Sigmoid colon (tissue), 7 donors: Measurements from ENCODE around the gene SEPTIN8. TPM values are rescaled to one million over a fixed set of nuclear protein-coding genes. Genes with fewer than 3 reads are reported as not detected.

ENCODE experiments used
- DNase-seq: peaks from one replicate; pipeline ENCODE4 v3.0.0-alpha.2; 2019
- H3K27ac ChIP-seq, 4 donors: fragments of 200-600 bp; sonication (generic); one replicate each; pipeline ENCODE4 v1.5.1; 2016 to 2019; ENCODE audit warnings: mild to moderate bottlenecking in 1 of 4
- H3K27me3 ChIP-seq, 3 donors: fragments of 200-600 bp; sonication (generic); one replicate each; pipeline ENCODE4 v1.5.1; 2019; ENCODE audit warnings: mild to moderate bottlenecking in 1 of 3
- H3K36me3 ChIP-seq, 4 donors: fragments of 200-600 bp; sonication (generic); one replicate each; pipeline ENCODE4 v1.5.1; 2016 to 2019
- H3K4me1 ChIP-seq, 4 donors: fragments of 200-600 bp; sonication (generic); one replicate each; pipeline ENCODE4 v1.5.1; 2017 to 2019
- H3K4me3 ChIP-seq, 4 donors: fragments of 200-600 bp; sonication (generic); one replicate each; pipeline ENCODE4 v1.5.1; 2017 to 2019; ENCODE audit warnings: mild to moderate bottlenecking in 2 of 4, moderate library complexity in 1 of 4
- H3K9me3 ChIP-seq, 4 donors: fragments of 200-600 bp in 3 of 4; sonication (generic) in 3 of 4; one replicate each; pipeline versions ENCODE4 v1.5.1 to v1.6.1; 2013 to 2019
- CTCF ChIP-seq, 4 experiments: fragments of 450-650 bp in 3 of 4; fragments of 200-600 bp in 1 of 4; IDR thresholded peaks; one replicate each; pipeline ENCODE4 v1.5.1; 2016 to 2019; ENCODE audit warnings: antibody characterized with exemption in 4 of 4, mild to moderate bottlenecking in 3 of 4, moderate library complexity in 2 of 4
- EP300 ChIP-seq, 4 donors: sonication (generic); formaldehyde crosslinking; IDR thresholded peaks; one replicate each; pipeline ENCODE4 v1.6.1; 2017; ENCODE audit warnings: antibody characterized with exemption in 4 of 4
- POLR2A ChIP-seq, 2 donors: fragments of 450-650 bp; IDR thresholded peaks; one replicate each; pipeline ENCODE4 v1.6.1; 2016; ENCODE audit warnings: antibody characterized with exemption in 2 of 2, mild to moderate bottlenecking in 2 of 2, moderate library complexity in 2 of 2
- POLR2AphosphoS5 ChIP-seq, 4 donors: sonication (generic); formaldehyde crosslinking; IDR thresholded peaks; one replicate each; pipeline ENCODE4 v1.6.1; 2017; ENCODE audit warnings: antibody characterized with exemption in 4 of 4
- WGBS, 2 donors: extraction: QIAGEN DNeasy Blood & Tissue Kit; methylation state at CpG; one replicate each; pipeline ENCODE4 v1.1.7; 2013; 5-methylcytosine and 5-hydroxymethylcytosine counted together
- intact Hi-C: fragments of 100-400 bp; cut with DNase I; formaldehyde crosslinking; loops from one replicate; pipeline ENCODE4 v1.15.1; 2023
- polyA plus RNA-seq, 3 donors: library from polyadenylated mRNA; stranded (reverse); fragments of 200-250 nt; gene quantifications; one replicate each; pipeline ENCODE4 v1.2.3, GENCODE V29; 2013
- total RNA-seq, 4 donors: library from RNA; depleted of rRNA; stranded (reverse); fragments of >200 nt; gene quantifications; one replicate each; pipeline ENCODE4 v1.1.0, GENCODE V29; 2016
- donor health status: healthy with polysubstance abuse.
- donor health status: Bipolar disorder and iron deficiency.
- donor health status: healthy.

The SEPTIN8 gene
- total and polyA plus RNA-seq, 7 donors = 19.2 to 38.0 (median 30.7) TPM

- Histone ChIP-seq H3K27ac (no peak overlapping the region), H3K9me3 (no peaks in the 10 kb centered on the region), H3K4me1 (no peaks in the 10 kb centered on the region), H3K36me3 (peaks cover 0 to 46% (median 14%) of the 10 kb centered on the region in 4 donors), H3K27me3 (no peaks in the 10 kb centered on the region), H3K4me3 (no peak overlapping the region)
- TF ChIP-seq POLR2AphosphoS5 (IDR thresholded peaks at IDR 0.05) = no peak
- DNase-seq = no peak
- 93 to 96% methylated on average over 5 of the region's 5 CpGs for WGBS, 2 donors
- intact Hi-C loops = no loop called here
Measured at GRCh38 chr5:132756542-132756941, 20.5 kb downstream of the SEPTIN8 start.

- Histone ChIP-seq H3K27ac (no peak overlapping the region), H3K36me3 (peaks cover 0 to 30% (median 2%) of the 10 kb centered on the region in 4 donors), H3K4me3 (no peak overlapping the region), H3K27me3 (no peaks in the 10 kb centered on the region), H3K4me1 (no peaks in the 10 kb centered on the region), H3K9me3 (no peaks in the 10 kb centered on the region)
- intact Hi-C loops = no loop called here
- TF ChIP-seq POLR2A (IDR thresholded peaks at IDR 0.05) (no peak), POLR2AphosphoS5 (IDR thresholded peaks at IDR 0.05) (no peak), EP300 (IDR thresholded peaks at IDR 0.05) (no peak), CTCF (IDR thresholded peaks at IDR 0.05) (no peak)
- DNase-seq = no peak
Measured at GRCh38 chr5:132754947-132755346, 22.1 kb downstream of the SEPTIN8 start.

GRCh38 chr5:132754111-132754510 is 22.9 kb downstream of the SEPTIN8 start:
- Histone ChIP-seq H3K4me1 (no peaks in the 10 kb centered on the region), H3K27me3 (no peaks in the 10 kb centered on the region), H3K4me3 (no peak overlapping the region), H3K27ac (no peak overlapping the region), H3K9me3 (no peaks in the 10 kb centered on the region), H3K36me3 (peaks cover 0 to 21% (median 2%) of the 10 kb centered on the region in 4 donors)
- WGBS, 2 donors = 95 to 96% methylated on average over 4 of the region's 4 CpGs
- DNase-seq = no peak
- TF ChIP-seq CTCF (IDR thresholded peaks at IDR 0.05) (no peak), EP300 (IDR thresholded peaks at IDR 0.05) (no peak), POLR2A (IDR thresholded peaks at IDR 0.05) (no peak), POLR2AphosphoS5 (IDR thresholded peaks at IDR 0.05) (no peak)
- intact Hi-C loops = no loop called here

GRCh38 chr5:132753135-132753987 is 23.7 kb downstream of the SEPTIN8 start:
- Histone ChIP-seq H3K4me3 (no peak overlapping the region), H3K9me3 (no peaks in the 10 kb centered on the region), H3K36me3 (peaks cover 0 to 14% (median under 1%) of the 10 kb centered on the region in 4 donors), H3K27me3 (peaks cover 0 to 1% (median 0%) of the 10 kb centered on the region in 3 donors), H3K27ac (no peak overlapping the region), H3K4me1 (no peaks in the 10 kb centered on the region)
- TF ChIP-seq POLR2A (IDR thresholded peaks at IDR 0.05) = no peak
- TF ChIP-seq CTCF (IDR thresholded peaks at IDR 0.05) = no peak
- intact Hi-C loops = no loop called here
- WGBS, 2 donors = 67 to 76% methylated on average over 2 of the region's 2 CpGs
- peak; percentile 46 for DNase-seq

- Histone ChIP-seq H3K9me3 (no peaks in the 10 kb centered on the region), H3K27ac (no peak overlapping the region), H3K4me1 (peaks cover 0 to 3% (median 2%) of the 10 kb centered on the region in 4 donors), H3K27me3 (peaks cover 3 to 8% (median 5%) of the 10 kb centered on the region in 3 donors), H3K4me3 (no peak overlapping the region), H3K36me3 (peaks cover 0 to 7% (median 0%) of the 10 kb centered on the region in 4 donors)
- TF ChIP-seq POLR2A (IDR thresholded peaks at IDR 0.05) = no peak
- TF ChIP-seq CTCF (IDR thresholded peaks at IDR 0.05) = no peak
- no peak for TF ChIP-seq EP300 (IDR thresholded peaks at IDR 0.05)
- no peak for TF ChIP-seq POLR2AphosphoS5 (IDR thresholded peaks at IDR 0.05)
- intact Hi-C loops = no loop called here
- WGBS, 2 donors = 90 to 98% methylated on average over 1 of the region's 1 CpG
- DNase-seq = no peak
Measured at GRCh38 chr5:132752581-132753125, 24.4 kb downstream of the SEPTIN8 start.
